ENCODE measurements around the gene NRSN2. TPM values are rescaled to one million over a fixed set of nuclear protein-coding genes. Genes with fewer than 3 reads are reported as not detected.

Gene NRSN2
- total and polyA plus RNA-seq, 2 donors (not counting 1 experiment from before 2014, with no cell fraction given), result 5.0 to 8.6 TPM

GRCh38 chr20:325045-325888, 21.6 kb upstream of the NRSN2 start, which contains the start of gene SOX12:
TSS of gene SOX12 (plus strand) at chr20:325552. CDS start at chr20:325925, 373 bp downstream.
- ChIA-PET CTCF (interaction anchor here (1.2 to 7.5 kb wide), 5 partner anchors 16 to 59 kb away, joined by 3 to 58 read pairs (median 6); partner anchors contain the start of gene ZCCHC3), POLR2A (interaction anchor here (0.6 to 4.8 kb wide), 6 partner anchors 10 to 219 kb away, joined by 3 to 35 read pairs (median 6); partner anchors contain the start of genes CSNK2A1 and ZCCHC3)
- H3K36me3 ChIP-seq (replicated peaks in 1 of 2; ENCODE audit: control extremely low read depth in 1 of 2, control insufficient read depth in 1 of 2, extremely low read depth in 1 of 2, insufficient read depth in 2 of 2, low read length in 1 of 2), result peaks cover 0 to 3% of the 10 kb centered on the region in 2 experiments
- Mint-ChIP-seq H3K4me3 (peak within 1 kb of the TSS; percentile 95), H3K27me3 (no peaks in the 10 kb centered on the region), H3K27ac (peak within 1 kb of the TSS; percentile 95), H3K9me3 (ENCODE audit: insufficient read depth) (no peaks in the 10 kb centered on the region), H3K4me1 (peaks cover 34% of the 10 kb centered on the region)
- peak; percentile 64 for ATAC-seq (ENCODE audit: low read depth)
- intact Hi-C loops (cut with micrococcal nuclease), result loop anchor here (1.0 kb wide), 2 partner anchors 22 to 137 kb away; partner anchors contain the start of genes NRSN2 and TBC1D20
- H3K9me3 ChIP-seq (ENCODE audit: control extremely low read depth in 1 of 3, control insufficient read depth in 2 of 3, insufficient read depth in 1 of 3, low read length in 2 of 3), result peaks cover 0 to 4% (median 0%) of the 10 kb centered on the region in 3 donors
- peak within 1 kb of the TSS; percentile 69 to 89 for H3K27ac ChIP-seq (ENCODE audit: low read length in 2 of 2)
- H2AFZ ChIP-seq (ENCODE audit: insufficient read depth, low read depth, low read length, poor library complexity, severe bottlenecking), result peak within 1 kb of the TSS; percentile 91
- H3K4me1 ChIP-seq (ENCODE audit: control insufficient read depth in 2 of 2, insufficient read depth in 2 of 2, low read length in 2 of 2), result peaks cover 24 to 37% of the 10 kb centered on the region in 2 donors
- peak; percentile 96 for DNase-seq
- no peak for TF ChIP-seq EZH2 (IDR thresholded peaks at IDR 0.05; ENCODE audit: borderline replicate concordance, insufficient read depth, low read depth, low read length, poor library complexity, severe bottlenecking)
- TF ChIP-seq, protein P1, sequence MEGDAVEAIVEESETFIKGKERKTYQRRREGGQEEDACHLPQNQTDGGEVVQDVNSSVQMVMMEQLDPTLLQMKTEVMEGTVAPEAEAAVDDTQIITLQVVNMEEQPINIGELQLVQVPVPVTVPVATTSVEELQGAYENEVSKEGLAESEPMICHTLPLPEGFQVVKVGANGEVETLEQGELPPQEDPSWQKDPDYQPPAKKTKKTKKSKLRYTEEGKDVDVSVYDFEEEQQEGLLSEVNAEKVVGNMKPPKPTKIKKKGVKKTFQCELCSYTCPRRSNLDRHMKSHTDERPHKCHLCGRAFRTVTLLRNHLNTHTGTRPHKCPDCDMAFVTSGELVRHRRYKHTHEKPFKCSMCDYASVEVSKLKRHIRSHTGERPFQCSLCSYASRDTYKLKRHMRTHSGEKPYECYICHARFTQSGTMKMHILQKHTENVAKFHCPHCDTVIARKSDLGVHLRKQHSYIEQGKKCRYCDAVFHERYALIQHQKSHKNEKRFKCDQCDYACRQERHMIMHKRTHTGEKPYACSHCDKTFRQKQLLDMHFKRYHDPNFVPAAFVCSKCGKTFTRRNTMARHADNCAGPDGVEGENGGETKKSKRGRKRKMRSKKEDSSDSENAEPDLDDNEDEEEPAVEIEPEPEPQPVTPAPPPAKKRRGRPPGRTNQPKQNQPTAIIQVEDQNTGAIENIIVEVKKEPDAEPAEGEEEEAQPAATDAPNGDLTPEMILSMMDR (IDR thresholded peaks at IDR 0.05), result no peak
- H3K4me3 ChIP-seq (ENCODE audit: control extremely low read depth in 1 of 5, extremely low read depth in 1 of 5, insufficient read depth in 1 of 5, low read depth in 2 of 5, low read length in 4 of 5), result peak within 1 kb of the TSS; percentile 63 to 95 (median 79)
- peaks cover 24% of the 10 kb centered on the region for H4K20me1 ChIP-seq (ENCODE audit: control insufficient read depth, insufficient read depth, low read length, poor library complexity, severe bottlenecking)
- peak within 1 kb of the TSS; percentile 79 for H3K9ac ChIP-seq (ENCODE audit: low read length)
- no peaks in the 10 kb centered on the region for H3K79me2 ChIP-seq (ENCODE audit: control insufficient read depth, insufficient read depth, low read length)
- H3K27me3 ChIP-seq (replicated peaks in 1 of 4; ENCODE audit: control extremely low read depth in 1 of 4, control insufficient read depth in 3 of 4, insufficient read depth in 4 of 4, low read length in 3 of 4), result no peaks in the 10 kb centered on the region
- under 1% methylated on average over 103 of the region's 106 CpGs for WGBS (ENCODE audit: insufficient coverage)
- H3K4me2 ChIP-seq (replicated peaks; ENCODE audit: low read depth, low read length, poor library complexity, severe bottlenecking), result peak within 1 kb of the TSS; percentile 97
